Right kidney (tissue), 1 donor: ENCODE data around the gene ZNF428.
A peak's percentile ranks its signal among the peaks of the same experiment; 100 is the strongest.
"Not testable (repeated sequence)": the region's sequence is repeated elsewhere in the genome, so short reads cannot be mapped to it uniquely, and the experiment has no call there.

Experiments used
- DNase-seq: peaks from one replicate; pipeline ENCODE4 v3.0.0-alpha.2; 2016

The ZNF428 gene

DNA sequence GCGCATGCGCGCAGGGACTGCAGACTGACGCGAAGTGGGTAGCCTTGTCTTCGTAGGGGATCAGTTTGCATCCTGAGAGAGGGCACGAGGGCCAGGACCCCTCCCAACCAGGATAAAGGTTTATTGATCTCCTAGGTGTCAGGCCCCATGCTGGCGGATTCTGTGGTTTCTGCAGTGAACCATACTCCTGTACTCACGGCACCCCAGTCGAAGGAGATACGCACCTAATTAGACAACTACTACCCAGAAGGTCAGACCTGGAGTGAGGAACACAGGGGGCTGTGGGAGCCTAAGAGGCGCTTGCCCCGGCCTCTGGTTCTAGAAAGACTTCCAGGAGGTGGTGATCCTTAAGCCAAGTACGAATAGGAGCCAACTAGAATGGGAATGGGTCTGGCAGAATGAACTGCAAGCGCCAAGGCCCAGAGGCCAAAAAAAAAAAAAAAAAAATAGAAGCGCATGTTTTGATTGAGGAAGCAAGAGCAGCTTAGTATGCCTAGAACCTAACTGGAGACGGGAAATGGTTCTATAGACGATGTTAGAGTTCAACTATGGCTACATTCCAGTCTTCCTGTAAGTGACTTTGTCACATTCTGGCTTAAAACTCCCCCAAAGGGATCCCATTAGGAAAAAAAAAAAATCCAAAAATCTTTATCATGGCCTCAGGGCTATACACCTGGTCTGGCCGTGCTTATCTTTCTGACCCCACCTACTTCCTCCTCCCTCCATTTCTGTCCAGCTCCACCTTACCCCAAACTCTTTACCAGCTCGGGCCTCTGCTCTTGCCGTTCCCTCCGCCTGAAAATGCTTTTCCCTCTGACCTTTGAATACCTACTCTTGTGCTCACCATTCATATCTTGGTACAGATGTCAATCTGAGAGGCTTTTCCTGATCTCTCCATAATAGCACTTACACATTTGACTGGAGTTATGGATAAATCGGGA lies 902 bp upstream of the ZNF428 start:
- DNase-seq = no peak

DNA sequence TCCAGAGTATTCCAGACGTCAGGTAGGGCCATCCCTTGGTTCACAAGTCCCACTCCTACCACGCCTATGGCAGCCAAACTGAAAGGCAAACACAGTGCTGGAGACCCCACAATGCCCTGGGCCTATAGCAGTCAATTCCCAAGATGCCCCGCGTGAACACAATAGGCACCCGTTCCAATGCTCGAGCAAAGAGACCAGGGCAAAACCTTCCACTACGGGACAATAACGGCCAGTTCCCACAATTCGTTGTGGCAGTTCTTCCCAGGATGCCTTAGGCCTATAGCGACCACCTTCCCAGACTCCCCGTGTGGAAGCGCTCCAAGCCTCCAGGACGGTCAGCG lies 538 bp downstream of the ZNF428 start:
- no peak for DNase-seq

DNA sequence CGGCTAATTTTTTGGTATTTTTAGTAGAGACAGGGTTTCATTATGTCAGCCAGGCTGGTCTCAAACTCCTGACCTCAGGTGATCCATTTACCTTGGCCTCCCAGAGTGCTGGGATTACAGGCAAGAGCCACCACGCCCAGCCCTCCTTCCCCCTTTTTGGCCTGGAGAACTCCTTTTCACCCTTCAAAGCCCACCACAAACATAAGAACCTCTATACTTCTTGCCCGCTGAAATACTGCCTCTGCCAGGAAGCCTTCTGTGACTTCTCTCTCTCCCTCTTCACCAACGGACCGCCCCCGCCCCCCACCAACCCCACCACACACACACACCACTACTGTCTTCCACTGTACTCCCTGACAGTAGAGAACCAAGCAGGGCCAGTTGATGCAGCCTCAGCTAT lies 2.5 kb downstream of the ZNF428 start:
- no peak for DNase-seq

DNA sequence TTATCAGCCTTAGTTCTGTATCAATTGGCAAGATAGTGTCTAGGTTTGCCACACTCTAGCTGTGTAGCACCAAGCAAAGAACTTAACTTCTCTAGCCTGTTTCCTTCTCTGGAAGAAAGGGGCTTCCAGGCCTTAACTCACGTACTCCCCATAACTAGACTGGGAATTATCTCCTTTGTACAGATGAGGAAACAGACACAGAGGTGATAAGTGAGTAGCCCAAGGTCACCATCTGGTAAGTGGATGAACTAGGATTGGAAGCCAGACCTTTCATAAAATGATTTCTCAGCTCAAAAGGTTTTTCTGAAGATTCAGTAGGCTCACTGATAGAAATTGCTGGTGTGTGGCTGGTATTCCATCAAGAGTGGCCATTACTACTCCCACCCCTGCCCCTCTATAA lies 3.1 kb downstream of the ZNF428 start:
- no peak for DNase-seq

DNA sequence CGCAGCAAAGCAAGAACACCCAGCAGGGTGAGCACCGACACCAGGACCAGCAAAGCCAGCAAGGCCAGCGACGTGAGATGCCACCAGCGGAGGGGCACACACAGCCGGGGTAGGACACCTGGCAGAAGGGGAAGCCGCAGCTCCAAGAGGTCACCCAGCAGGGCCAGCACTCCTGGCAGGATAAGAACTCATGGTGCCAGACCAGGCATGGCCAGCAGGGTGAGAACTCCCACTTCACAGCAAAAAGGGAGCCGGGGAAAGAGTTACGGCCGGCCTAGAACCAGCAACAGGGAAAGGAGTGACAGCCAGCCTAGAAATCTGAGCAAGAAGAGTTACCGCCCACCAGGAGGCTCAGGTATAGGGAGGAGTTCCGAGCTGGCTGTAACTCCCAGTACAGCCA lies 7.1 kb downstream of the ZNF428 start:
- no peak for DNase-seq

DNA sequence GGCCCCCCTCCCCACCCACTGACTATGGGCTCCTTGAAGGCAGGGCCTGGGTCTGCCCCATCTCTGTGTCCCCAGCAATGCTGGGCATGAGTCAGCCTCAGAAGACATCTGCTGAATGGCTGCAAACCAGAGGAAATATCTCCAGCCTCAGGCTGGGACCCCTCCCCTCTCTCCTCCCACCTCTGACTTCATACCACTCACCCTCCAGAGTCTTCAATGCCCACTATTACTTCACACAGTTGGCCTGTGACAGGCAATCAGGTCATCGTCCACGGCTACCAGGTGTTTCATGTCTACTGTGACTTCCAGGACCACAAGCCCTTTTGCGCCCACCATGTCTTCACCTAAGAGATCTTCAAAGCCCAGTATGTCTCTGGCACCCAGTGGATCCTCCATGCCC lies 7.6 kb downstream of the ZNF428 start, which contains the start of gene SRRM5:
Gene SRRM5, plus strand, starts transcription at position 301 of the 400 bp plus-strand sequence. Its CDS starts 34 bp downstream, at position 335.
- DNase-seq = no peak

DNA sequence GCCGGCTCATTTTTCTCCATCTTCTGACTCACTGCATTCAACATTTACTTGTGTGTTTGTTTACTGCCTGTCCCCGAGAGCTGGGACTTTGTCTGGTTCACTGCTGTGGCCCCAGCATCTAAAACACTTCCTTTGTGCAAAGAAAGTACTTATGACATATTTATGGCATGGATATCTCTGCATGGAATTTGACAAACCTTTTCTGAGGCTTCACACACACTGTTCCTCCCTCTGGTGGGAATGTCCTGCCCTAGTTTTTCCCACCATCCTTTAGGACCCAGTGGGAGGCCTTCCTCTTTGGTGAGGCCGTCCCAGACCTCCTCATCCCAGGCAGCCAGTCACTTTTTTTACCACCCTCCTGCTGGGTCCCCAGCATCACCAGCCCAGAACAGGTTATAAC lies 8.9 kb downstream of the ZNF428 start:
- DNase-seq = no peak

DNA sequence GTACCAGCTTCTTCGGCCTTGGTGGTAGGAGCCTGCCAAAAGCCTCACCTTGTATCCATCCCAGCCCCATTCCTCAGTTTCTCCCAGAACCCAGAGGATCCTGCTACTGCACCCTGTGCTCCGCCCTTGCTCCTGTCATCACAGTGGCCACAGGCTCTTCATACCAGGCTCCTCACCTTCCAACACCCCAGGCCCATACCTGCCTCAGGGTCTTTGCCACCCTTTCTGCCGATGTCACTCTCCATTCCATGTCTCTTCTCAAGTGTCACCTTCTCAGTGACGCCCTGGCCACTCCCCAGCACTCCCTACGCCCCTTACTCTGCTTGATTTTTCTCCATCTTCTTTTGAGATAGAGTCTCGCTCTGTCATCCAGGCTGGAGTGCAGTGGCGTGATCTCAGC lies 9.6 kb downstream of the ZNF428 start:
- DNase-seq = no peak

DNA sequence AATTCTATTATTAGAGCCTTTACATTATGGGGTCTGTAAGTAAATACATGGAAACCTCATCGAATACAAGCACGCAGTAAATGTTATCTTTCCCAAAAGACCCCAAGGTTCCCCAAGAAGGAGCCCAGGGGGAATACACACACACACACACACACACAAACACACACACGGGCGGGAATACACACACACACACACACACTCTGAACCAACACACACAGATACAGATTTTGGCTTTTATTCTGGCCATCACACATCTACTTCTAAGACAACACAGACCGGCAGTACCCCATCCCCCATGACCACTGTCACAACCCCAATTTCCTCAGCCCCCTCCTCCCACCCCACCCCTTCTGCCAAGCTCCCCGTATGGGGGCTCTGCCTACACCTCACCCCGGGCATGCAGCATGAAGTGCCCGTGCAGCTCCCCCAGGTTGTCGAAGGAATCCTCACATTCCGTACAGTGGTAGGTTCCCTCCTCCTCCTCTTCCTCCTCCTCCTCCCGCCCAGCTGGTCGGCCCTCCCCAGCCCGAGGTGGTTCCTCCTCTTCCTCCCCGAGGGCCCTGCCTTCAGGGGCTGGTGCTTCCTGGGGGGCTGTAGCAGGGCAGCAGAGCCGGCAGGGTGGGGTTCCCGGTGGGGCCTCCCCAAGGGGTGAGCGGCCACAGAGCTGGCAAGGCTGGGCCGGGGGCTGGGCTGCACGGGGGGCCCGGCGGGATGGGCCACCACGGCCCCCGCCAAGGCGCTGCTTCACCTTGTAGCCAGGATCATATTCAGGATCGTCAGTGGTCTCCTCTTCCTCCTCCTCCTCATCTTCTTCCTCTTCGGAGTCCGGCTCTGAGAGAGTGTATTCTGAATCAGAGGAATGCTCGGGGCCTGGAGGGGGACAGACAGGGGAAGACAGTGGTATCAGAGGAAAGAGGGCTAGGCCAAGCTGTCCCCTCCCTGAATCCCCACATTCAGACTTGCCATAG lies 11.9 kb downstream of the ZNF428 start:
- no peak for DNase-seq

DNA sequence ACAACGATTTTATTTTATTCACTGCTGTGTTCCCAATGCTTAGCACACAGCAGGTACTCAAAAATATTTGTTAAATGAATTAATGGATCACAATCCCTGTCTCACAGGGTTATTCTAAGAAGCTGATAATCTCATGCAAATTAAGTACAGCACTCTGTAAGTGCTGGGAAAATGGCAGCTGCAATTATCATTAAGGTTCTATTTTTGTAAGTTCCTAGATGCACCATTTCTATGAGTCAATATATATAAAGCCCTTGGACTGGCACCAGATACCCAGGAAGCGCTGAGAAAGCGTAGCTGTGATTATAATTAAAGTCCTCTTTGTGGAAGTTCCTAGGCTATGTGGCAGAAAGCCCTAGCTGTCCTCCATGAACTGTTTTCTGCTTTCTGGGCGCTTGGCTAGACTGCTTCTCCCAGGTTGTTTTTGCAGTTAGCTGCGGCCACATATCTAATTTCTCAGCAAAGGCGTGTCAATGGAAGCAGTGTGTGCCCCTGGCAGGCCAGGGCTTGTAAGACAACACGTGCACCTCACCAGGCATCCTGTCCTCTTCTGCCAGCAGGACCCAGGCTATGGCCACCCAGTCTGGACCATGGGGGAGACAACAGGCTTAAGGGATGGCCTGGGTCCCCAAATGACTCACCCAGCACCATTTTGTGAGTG lies 12.7 kb downstream of the ZNF428 start:
- DNase-seq = no peak

DNA sequence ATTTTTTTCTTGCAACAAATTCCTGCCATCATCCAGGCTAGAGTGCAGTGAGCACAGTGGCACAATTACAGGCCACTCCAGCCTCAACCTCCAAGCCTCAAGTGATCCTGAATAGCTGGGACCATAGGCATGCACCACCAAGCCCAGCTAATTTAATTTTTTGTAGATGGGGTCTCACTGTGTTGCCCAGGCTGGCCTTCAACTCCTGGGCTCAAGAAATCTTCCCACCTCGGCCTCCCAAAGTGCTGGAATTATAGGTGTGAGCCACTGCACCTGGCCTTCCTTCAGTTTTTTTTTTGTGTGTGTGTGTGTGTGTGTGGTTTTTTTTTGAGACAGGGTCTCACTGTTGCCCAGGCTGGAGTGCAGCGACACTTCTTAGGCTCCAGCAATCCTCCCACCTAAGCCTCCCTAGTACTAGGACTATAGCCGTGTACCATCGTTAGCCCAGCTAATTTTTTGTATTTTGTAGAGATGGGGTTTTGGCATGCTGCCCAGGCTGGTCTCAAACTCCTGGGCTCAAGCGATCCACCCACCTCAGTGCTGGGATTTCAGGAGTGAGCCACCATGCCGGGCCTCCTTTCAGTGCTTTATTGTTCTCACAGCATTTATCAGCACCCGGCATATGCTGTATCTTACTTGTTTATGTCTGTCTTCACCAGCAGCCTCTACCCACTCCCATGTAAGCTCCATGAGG lies 13.4 kb downstream of the ZNF428 start:
- no peak for DNase-seq

DNA sequence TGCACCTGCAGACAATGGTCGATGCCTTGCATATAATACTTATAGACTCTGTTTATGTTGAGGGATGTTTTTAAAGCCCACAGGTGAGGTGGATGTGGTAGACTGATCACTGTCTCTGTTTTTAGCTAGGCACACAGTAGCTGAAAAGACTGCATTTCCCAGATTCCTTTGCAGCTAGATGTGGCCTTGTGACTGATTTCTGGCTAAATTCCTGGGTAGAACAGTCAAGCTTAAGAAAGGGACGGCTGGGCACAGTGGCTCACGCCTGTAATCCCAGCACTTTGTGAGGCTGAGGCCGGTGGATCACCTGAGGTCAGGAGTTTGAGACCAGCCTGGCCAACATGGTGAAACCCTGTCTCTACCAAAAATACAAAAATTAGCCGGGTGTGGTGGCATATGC lies 19.1 kb downstream of the ZNF428 start:
- DNase-seq = not testable (repeated sequence)

DNA sequence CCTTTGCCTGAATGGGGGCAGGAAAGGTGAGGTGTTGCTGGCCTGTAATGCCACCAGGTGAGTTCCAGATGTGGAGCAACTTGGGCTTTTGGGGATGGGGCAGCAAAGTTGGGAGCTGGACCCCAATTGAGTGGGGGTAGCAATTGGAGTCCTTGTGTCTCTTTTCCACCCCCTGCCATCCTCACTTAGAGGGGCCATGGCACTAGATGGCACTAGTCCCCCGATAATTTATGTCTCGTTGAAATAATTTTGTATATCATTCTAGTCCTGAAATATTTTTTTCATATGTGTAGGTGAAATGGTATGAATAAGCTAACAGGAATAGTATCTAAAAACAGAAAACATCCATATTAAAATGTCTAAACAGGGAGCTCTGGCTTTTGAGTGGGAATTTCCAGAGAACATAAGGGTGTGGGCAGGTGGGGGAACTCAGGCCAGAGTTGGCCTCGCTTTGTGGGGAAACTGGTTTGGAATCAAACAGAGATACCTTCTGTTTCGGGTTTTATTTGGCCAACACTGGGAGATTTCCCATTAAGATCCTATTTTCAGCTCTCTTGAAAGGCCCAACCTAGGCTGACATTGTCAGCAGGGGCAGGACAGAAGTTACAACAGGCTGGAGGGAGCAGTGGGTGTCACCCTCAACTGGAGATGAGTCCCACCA lies 19.7 kb downstream of the ZNF428 start:
- DNase-seq = no peak

DNA sequence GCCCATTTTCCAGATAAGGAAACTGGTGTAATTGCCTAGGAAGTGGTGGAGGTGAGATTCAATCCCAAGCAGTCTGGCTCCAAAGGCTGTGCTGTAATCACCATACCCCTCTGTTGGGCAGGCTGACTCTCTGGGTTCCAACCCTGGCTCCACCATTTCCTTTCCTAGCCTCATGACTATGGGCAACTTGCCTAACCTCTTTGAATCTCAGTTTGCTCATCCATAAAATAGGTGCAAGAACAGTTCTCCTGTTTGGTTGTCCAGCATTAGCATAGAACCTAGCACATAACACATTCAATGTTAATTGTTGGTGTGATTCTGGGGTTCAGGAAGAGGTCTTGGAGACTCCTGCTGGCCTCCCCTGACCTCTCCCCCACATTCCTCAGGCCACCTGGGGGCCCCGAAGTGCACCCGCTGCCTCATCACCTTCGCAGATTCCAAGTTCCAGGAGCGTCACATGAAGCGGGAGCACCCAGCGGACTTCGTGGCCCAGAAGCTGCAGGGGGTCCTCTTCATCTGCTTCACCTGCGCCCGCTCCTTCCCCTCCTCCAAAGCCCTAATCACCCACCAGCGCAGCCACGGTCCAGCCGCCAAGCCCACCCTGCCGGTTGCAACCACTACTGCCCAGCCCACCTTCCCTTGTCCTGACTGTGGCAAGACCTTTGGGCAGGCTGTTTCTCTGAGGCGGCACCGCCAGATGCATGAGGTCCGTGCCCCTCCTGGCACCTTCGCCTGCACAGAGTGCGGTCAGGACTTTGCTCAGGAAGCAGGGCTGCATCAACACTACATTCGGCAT lies 20.8 kb downstream of the ZNF428 start:
- DNase-seq = no peak

DNA sequence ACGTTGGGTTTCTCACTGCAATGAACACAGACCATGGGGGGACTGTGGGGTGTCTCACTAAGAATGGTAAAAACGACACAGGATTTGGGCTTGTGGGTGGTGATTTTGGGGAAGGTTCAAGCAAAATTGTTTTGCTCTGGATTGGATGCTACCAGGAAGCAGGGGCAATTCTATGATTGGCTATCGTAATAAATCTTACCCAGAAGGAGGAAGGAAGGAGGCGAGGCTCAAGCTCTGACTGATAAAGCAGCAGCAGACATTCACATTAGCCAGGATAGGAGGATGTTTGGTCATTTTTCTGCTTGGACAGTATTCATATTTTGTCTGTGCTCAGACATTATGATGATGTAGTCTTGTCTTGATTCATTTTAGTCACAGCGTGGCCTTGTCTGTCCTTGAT lies 21.6 kb downstream of the ZNF428 start:
- no peak for DNase-seq

DNA sequence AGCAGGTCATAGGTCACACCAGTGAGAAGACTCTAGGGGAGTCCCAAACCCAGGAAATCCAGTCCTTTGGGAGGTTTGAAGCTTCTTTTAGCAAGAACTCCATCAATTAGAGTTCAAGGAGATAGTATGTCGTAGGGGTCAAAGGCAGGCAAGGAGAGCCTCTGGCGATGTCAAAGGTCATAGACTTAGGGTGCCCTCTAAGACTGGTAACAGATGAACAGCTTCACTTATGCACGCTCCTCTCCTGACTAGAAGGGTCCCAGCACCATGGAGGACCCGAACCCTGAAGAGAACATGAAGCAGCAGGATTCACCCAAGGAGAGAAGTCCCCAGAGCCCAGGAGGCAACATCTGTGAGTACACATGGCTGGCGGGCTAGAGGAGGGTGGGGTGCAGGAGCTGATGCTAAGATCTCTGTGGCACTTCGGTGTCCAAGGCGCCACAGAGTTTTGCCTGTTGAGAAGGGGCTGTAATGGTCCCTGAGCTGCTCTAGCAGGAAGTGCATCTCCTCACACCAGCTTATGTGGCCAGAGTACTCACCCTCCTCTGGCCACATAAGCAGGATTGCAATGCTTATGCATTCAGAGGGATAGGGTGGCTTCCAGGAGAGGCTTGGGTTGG lies 22.5 kb downstream of the ZNF428 start:
- no peak for DNase-seq

DNA sequence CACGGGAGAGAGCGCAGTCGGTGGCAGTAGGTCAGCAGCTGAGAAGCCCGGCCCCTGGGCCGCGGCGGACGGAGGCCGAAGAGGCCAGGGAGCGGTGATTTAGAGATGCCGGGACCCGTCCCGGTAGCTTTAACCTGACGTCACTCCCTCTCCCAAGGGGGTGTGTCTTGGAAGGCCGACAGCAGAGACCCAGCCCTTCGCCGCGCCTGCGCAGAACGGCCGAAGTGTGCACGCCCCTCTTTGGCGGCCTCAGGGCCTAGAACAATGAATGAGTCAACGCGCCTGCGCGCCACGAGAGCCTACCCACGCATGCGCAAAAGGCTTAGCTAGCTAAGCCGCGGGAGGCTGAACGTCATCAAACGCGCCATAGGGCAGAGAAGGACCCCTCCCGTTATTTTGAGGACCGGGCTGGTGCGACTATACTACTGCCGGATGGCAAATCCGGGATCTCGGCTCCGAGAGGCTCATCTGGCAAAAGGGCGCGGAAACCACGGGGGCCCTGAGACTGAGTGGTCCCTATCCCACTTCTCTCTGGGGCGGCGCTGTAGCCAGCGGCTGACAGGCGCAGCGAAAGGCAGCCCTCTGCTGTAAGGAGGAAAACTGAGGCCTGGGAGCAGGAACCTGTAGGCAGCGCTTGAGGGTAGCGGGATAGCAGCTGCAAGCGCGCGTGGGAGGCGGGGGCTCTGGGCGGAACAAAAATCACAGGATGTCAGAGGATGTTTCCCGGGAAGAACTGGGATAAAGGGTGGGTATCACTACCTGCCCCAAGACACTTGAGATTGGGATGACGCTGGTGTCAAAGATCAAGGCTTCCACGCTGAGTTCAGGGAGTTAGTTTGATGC lies 23.2 kb downstream of the ZNF428 start, which contains the start of the genes IRGQ and ZNF576:
Gene IRGQ, minus strand, starts transcription at position 136 of the 843 bp plus-strand sequence. CDS start 796 bp downstream, outside the sequence.
Gene ZNF576, plus strand, starts transcription at position 597 of the 843 bp plus-strand sequence. CDS start 514 bp downstream, outside the sequence.
- DNase-seq = peak; percentile 100

DNA sequence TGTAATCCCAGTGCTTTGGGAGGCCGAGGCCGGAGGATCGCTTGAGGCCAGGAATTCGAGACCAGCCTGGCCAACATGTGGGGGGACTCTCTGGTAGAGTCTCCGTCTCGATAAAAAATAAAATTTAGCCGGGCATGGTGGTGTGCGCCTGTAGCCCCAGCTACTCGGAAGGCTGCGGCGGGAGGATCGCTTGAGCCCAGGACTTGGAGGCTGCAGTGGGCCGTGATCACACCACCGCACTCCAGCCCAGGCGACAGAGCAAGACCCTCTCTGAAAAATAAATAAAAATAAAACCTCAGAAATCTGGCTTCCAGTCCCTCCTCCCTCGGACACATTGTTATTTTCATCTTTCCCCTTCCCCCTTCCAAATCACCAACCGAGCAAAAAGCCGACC lies 23.8 kb downstream of the ZNF428 start:
- no peak for DNase-seq
